Endothelial cell of umbilical vein (primary cell): ENCODE measurements around the gene TFDP2. TPM values are rescaled to one million over a fixed set of nuclear protein-coding genes. Genes with fewer than 3 reads are reported as not detected.

Experiments
- BruUV-seq: library from RNA; stranded (reverse); fragments of 400-500 nt; replicated peaks from 2 replicates; lab custom pipeline; 2021; lab: Mats Ljungman, UMichigan
- CTCF ChIA-PET: fragments of 300-600, 350-600 bp; sonication (Branson Sonifier 250); formaldehyde crosslinking; loops from one replicate; lab custom pipeline; 2021; ENCODE audit warnings: antibody characterized with exemption, inconsistent platforms; lab: Charles Lee
- POLR2A ChIA-PET: fragments of 300-600, 350-600 bp; sonication (Branson Sonifier 250); formaldehyde crosslinking; loops from one replicate; lab custom pipeline; 2021; ENCODE audit warnings: antibody characterized with exemption, inconsistent platforms; lab: Charles Lee
- DNase-seq: peaks from one replicate; pipeline ENCODE4 v3.0.0-alpha.2; 2011; ENCODE audit warnings: low read depth, low spot score
- FAIRE-seq: peaks from 2 replicates; lab custom pipeline; 2011; peaks lifted over from hg19 to GRCh38; lab: Jason Lieb, UNC
- H2AFZ ChIP-seq: 2 replicates; pipeline ENCODE4 v1.6.0; 2012; ENCODE audit warnings: low read depth, low read length, control low read depth, inconsistent platforms
- H3K27ac ChIP-seq: 2 replicates; pipeline ENCODE4 v1.5.1; 2011; ENCODE audit warnings: low read depth, mild to moderate bottlenecking, control low read depth, low read length, moderate library complexity; ENCODE audit not compliant: insufficient read depth
- H3K27me3 ChIP-seq, 2 experiments: 2 replicates each; pipeline versions ENCODE4 v1.6.0 to v1.6.1; 2011; ENCODE audit warnings: low read length in 2 of 2, mixed read lengths in 1 of 2; ENCODE audit not compliant: control insufficient read depth in 2 of 2, insufficient read depth in 2 of 2
- H3K36me3 ChIP-seq, 2 experiments: 2 replicates in 1 of 2; 3 replicates in 1 of 2; pipeline ENCODE4 v1.5.1; 2011; ENCODE audit warnings: low read length in 2 of 2, mild to moderate bottlenecking in 1 of 2, moderate library complexity in 1 of 2; ENCODE audit not compliant: control insufficient read depth in 2 of 2, insufficient read depth in 2 of 2; ENCODE audit errors: extremely low read depth in 1 of 2
- H3K4me1 ChIP-seq: 3 replicates; pipeline ENCODE4 v1.5.1; 2011; ENCODE audit warnings: mild to moderate bottlenecking, low read length; ENCODE audit not compliant: control insufficient read depth, insufficient read depth; ENCODE audit errors: extremely low read depth
- H3K4me2 ChIP-seq: 2 replicates; pipeline ENCODE4 v1.6.1; 2011; ENCODE audit warnings: low read length, control low read depth, mixed read lengths; ENCODE audit not compliant: insufficient read depth
- H3K4me3 ChIP-seq, 3 experiments: fragments of 200-600 bp in 1 of 3; sonication (generic), shearing (Covaris generic) in 1 of 3; replicated peaks in 1 of 3; 2 replicates each; pipeline ENCODE4 v1.5.1; 2011 to 2016; ENCODE audit warnings: control low read depth in 3 of 3, low read length in 3 of 3, mild to moderate bottlenecking in 2 of 3, inconsistent platforms in 1 of 3, low read depth in 1 of 3, moderate library complexity in 1 of 3; ENCODE audit not compliant: insufficient read depth in 1 of 3
- H3K79me2 ChIP-seq: 2 replicates; pipeline ENCODE4 v1.6.0; 2012; ENCODE audit warnings: low read length, inconsistent platforms; ENCODE audit not compliant: control insufficient read depth, insufficient read depth
- H3K9ac ChIP-seq: replicated peaks from 2 replicates; pipeline ENCODE3; 2011; ENCODE audit warnings: low read length, control low read depth; ENCODE audit not compliant: insufficient read depth; ENCODE audit errors: extremely low read depth
- H3K9me1 ChIP-seq: replicated peaks from 3 replicates; pipeline ENCODE4 v1.6.0; 2011; ENCODE audit warnings: mild to moderate bottlenecking, low read length; ENCODE audit not compliant: control insufficient read depth, insufficient read depth; ENCODE audit errors: extremely low read depth
- H3K9me3 ChIP-seq: replicated peaks from 2 replicates; pipeline ENCODE4 v1.5.1; 2012; ENCODE audit warnings: low read length, inconsistent platforms; ENCODE audit not compliant: control insufficient read depth, insufficient read depth
- H4K20me1 ChIP-seq: replicated peaks from 2 replicates; pipeline ENCODE3; 2011; ENCODE audit warnings: mild to moderate bottlenecking, low read length; ENCODE audit not compliant: control insufficient read depth, insufficient read depth; ENCODE audit errors: extremely low read depth
- EZH2 ChIP-seq: IDR thresholded peaks from 2 replicates; pipeline ENCODE4 v1.6.1; 2012; ENCODE audit warnings: borderline replicate concordance, low read depth, mild to moderate bottlenecking, moderate library complexity, low read length, inconsistent platforms; ENCODE audit not compliant: severe bottlenecking
- FOS ChIP-seq: IDR thresholded peaks from 2 replicates; pipeline ENCODE4 v1.6.1; 2011; ENCODE audit warnings: mild to moderate bottlenecking, low read length, moderate library complexity, borderline replicate concordance; ENCODE audit not compliant: insufficient read depth
- GATA2 ChIP-seq: IDR thresholded peaks from 2 replicates; pipeline ENCODE4 v1.7.0; 2011; ENCODE audit warnings: low read depth, mild to moderate bottlenecking, moderate library complexity, mixed read lengths, low read length; ENCODE audit not compliant: insufficient read length, insufficient read depth
- JUN ChIP-seq: IDR thresholded peaks from 2 replicates; pipeline ENCODE4 v1.6.1; 2011; ENCODE audit warnings: borderline replicate concordance, low read depth; ENCODE audit not compliant: insufficient read length, insufficient read depth
- MYC ChIP-seq: IDR thresholded peaks from one replicate; pipeline ENCODE4 v1.6.1; 2011; ENCODE audit warnings: mild to moderate bottlenecking, low read depth, low read length
- POLR2A ChIP-seq: IDR thresholded peaks from 2 replicates; pipeline ENCODE4 v1.6.1; 2012; ENCODE audit warnings: low read depth, mild to moderate bottlenecking, control low read depth, low read length
- POLR2AphosphoS5 ChIP-seq: IDR thresholded peaks from 2 replicates; pipeline ENCODE4 v1.6.1; 2012; ENCODE audit warnings: low read depth, mild to moderate bottlenecking, control low read depth, low read length, moderate library complexity; ENCODE audit not compliant: insufficient read depth
- dilution Hi-C: fragments of 300-500 bp; cut with MboI; formaldehyde crosslinking; loops from one replicate; pipeline ENCODE4 v1.15.0; 2019; ENCODE audit warnings: low sequenced_read_pairs; ENCODE audit not compliant: extremely low pct_ligation_motif_present
- intact Hi-C: fragments of 100-400 bp; cut with micrococcal nuclease; formaldehyde crosslinking; loops from one replicate; pipeline ENCODE4 v1.10.0; 2022
- polyA plus RNA-seq, 4 experiments: library from polyadenylated mRNA; depleted of rRNA in 3 of 4; stranded (reverse) in 3 of 4; unstranded in 1 of 4; fragments of >200 nt; gene quantifications; 2 replicates each; pipeline versions ENCODE4 v1.2.1 to v1.2.3, GENCODE V29; 2011 to 2012; ENCODE audit warnings: missing spikeins in 1 of 4
- total RNA-seq: library from RNA; stranded (reverse); gene quantifications from 2 replicates; pipeline ENCODE4 v1.2.3, GENCODE V29; 2021
- TF ChIP-seq, protein P1 (sequence below): IDR thresholded peaks from 2 replicates; pipeline ENCODE4 v1.6.1; 2011; ENCODE audit not compliant: insufficient read depth, insufficient read length
- TF ChIP-seq, protein P2 (sequence below), 2 donors: IDR thresholded peaks; 1 replicate in 1 of 2; 2 replicates in 1 of 2; pipeline ENCODE4 v1.5.1; 2011; ENCODE audit warnings: low read length in 2 of 2, mild to moderate bottlenecking in 2 of 2, moderate library complexity in 2 of 2, control low read depth in 1 of 2, inconsistent platforms in 1 of 2, low read depth in 1 of 2; ENCODE audit not compliant: insufficient read depth in 1 of 2; ENCODE audit errors: extremely low read depth in 1 of 2

Gene TFDP2
- total and polyA plus RNA-seq, 2 donors (not counting 3 experiments of a cell fraction or from before 2014, with no cell fraction given), result 8.5 to 21.5 TPM

DNA sequence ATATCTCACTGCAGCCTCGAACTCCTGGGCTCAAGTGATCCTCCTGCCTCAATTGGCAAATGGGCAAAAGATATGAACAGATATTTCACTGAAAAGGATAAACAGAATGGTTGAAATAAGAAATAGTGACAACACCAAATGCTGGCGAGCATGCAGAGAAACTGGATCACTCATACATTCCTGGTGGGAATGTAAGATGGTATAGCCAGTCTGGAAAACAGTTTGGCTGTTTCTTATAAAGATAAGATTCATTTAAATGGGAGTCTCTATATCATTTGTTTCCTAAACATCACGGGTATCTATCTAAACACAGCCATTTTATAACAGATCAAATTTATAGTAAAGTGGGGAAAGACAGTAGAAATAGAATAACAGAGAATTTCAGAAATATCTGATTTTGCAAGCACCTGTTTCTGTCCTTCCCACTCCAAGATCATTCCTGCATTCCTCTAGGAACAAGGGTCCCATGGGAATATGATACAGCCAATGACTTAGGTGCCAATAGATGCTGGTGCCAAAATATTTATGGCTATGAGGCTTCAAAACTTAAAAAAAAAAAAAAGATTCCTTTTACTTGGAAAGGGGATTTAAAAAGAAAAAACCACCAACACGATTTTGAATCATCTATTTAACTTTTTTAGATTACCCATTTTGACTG, 9.9 kb upstream of the TFDP2 start:
- DNase-seq (no peak), FAIRE-seq (no peak)
- TF ChIP-seq MYC (no peak), JUN (no peak), GATA2 (no peak), FOS (no peak), POLR2A (no peak)
- TF ChIP-seq, protein P1, sequence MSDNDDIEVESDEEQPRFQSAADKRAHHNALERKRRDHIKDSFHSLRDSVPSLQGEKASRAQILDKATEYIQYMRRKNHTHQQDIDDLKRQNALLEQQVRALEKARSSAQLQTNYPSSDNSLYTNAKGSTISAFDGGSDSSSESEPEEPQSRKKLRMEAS, result no peak
- Histone ChIP-seq H3K9ac (no peak overlapping the region), H3K9me1 (no peaks in the 10 kb centered on the region), H3K27ac (no peak overlapping the region), H4K20me1 (no peaks in the 10 kb centered on the region), H3K4me1 (no peaks in the 10 kb centered on the region), H2AFZ (no peak overlapping the region), H3K36me3 (no peaks in the 10 kb centered on the region), H3K9me3 (no peaks in the 10 kb centered on the region), H3K4me2 (no peak overlapping the region), H3K4me3 (no peak overlapping the region), H3K79me2 (no peaks in the 10 kb centered on the region), H3K27me3 (no peaks in the 10 kb centered on the region)
- BruUV-seq, result no TSS peak
- POLR2A ChIA-PET, result no interaction called here
- CTCF ChIA-PET, result no interaction called here
- dilution Hi-C loops (no loop called here), intact Hi-C loops (no loop called here)

DNA sequence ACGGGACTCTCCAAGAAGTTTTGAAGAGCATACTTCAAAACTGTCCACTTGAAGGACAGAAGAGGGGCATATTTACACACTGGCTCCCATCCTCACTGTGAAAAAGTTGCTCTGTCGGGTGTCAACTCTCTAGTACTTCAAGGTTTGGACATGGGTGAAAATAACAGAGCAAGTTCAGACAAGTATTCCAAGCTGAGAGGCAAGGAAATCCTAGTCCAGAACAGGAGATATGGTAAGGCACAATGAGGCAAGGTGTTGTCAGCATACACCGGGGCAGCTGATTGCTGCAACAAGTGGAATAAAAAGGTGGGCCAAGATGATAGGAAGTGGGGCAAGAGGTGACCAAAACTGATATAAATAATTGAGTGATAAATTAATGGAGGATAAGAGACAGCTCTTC, 4.8 kb upstream of the TFDP2 start:
- no peak for DNase-seq
- Histone ChIP-seq H3K4me2 (no peak overlapping the region), H3K27me3 (peaks cover 0 to 3% of the 10 kb centered on the region in 2 experiments), H3K4me1 (peaks cover 5% of the 10 kb centered on the region), H3K9me3 (no peaks in the 10 kb centered on the region), H3K27ac (no peak overlapping the region), H2AFZ (no peak overlapping the region), H4K20me1 (no peaks in the 10 kb centered on the region), H3K9ac (no peak overlapping the region), H3K9me1 (no peaks in the 10 kb centered on the region), H3K36me3 (no peaks in the 10 kb centered on the region), H3K4me3 (no peak overlapping the region), H3K79me2 (no peaks in the 10 kb centered on the region)
- ChIA-PET POLR2A (no interaction called here), CTCF (interaction anchor here (1.6 kb wide), 1 partner anchor 11 kb away, joined by 8 read pairs; no protein-coding TSS in a partner anchor)
- dilution Hi-C loops (no loop called here), intact Hi-C loops (no loop called here)
- FAIRE-seq, result no peak
- no TSS peak for BruUV-seq
- TF ChIP-seq, protein P2, sequence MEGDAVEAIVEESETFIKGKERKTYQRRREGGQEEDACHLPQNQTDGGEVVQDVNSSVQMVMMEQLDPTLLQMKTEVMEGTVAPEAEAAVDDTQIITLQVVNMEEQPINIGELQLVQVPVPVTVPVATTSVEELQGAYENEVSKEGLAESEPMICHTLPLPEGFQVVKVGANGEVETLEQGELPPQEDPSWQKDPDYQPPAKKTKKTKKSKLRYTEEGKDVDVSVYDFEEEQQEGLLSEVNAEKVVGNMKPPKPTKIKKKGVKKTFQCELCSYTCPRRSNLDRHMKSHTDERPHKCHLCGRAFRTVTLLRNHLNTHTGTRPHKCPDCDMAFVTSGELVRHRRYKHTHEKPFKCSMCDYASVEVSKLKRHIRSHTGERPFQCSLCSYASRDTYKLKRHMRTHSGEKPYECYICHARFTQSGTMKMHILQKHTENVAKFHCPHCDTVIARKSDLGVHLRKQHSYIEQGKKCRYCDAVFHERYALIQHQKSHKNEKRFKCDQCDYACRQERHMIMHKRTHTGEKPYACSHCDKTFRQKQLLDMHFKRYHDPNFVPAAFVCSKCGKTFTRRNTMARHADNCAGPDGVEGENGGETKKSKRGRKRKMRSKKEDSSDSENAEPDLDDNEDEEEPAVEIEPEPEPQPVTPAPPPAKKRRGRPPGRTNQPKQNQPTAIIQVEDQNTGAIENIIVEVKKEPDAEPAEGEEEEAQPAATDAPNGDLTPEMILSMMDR (IDR thresholded peaks at IDR 0.05; ENCODE audit: extremely low read depth in 1 of 2, insufficient read depth in 1 of 2, low read depth in 1 of 2, low read length in 2 of 2), result no peak
- TF ChIP-seq JUN (no peak), EZH2 (no peak), MYC (no peak), POLR2A (no peak), GATA2 (no peak), POLR2AphosphoS5 (no peak), FOS (no peak)
- TF ChIP-seq, protein P1, result no peak
